GM10266 (cell line): Measurements from ENCODE around the gene PDE4C.

Experiments
- DNase-seq: peaks from one replicate; pipeline ENCODE4 v3.0.0; 2012; ENCODE audit errors: extremely low spot score
- TF ChIP-seq, protein P1 (sequence below): IDR thresholded peaks from 2 replicates; pipeline ENCODE4 v1.5.1; 2012; ENCODE audit warnings: mild to moderate bottlenecking, low read depth; ENCODE audit not compliant: control insufficient read depth, insufficient read depth; ENCODE audit errors: missing control alignments

Gene PDE4C

DNA sequence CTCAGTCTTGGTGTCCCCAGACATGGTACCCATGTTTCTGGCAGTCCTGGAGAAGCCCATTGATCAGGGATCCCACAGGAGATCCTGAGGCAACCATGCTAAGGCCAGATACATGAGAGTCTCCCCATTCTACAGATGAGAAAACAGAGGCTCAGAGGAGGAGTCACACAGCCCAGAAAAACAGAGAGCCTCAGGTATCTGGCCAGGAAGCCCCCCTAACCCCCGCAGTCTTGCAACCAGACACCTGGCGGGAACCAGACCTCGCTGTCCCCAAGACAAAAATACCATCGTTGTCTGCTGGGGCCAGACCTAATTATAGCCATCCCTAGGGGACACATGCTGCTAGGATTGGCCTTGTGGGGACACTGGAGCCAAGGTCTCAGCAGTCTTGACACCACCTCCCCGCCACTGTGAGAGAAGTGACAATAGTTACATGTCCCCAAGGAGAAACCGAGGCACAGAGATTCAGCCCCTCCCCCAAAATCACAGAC is 1.6 kb upstream of the PDE4C start:
- no peak for DNase-seq
- TF ChIP-seq, protein P1, sequence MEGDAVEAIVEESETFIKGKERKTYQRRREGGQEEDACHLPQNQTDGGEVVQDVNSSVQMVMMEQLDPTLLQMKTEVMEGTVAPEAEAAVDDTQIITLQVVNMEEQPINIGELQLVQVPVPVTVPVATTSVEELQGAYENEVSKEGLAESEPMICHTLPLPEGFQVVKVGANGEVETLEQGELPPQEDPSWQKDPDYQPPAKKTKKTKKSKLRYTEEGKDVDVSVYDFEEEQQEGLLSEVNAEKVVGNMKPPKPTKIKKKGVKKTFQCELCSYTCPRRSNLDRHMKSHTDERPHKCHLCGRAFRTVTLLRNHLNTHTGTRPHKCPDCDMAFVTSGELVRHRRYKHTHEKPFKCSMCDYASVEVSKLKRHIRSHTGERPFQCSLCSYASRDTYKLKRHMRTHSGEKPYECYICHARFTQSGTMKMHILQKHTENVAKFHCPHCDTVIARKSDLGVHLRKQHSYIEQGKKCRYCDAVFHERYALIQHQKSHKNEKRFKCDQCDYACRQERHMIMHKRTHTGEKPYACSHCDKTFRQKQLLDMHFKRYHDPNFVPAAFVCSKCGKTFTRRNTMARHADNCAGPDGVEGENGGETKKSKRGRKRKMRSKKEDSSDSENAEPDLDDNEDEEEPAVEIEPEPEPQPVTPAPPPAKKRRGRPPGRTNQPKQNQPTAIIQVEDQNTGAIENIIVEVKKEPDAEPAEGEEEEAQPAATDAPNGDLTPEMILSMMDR, result no peak

DNA sequence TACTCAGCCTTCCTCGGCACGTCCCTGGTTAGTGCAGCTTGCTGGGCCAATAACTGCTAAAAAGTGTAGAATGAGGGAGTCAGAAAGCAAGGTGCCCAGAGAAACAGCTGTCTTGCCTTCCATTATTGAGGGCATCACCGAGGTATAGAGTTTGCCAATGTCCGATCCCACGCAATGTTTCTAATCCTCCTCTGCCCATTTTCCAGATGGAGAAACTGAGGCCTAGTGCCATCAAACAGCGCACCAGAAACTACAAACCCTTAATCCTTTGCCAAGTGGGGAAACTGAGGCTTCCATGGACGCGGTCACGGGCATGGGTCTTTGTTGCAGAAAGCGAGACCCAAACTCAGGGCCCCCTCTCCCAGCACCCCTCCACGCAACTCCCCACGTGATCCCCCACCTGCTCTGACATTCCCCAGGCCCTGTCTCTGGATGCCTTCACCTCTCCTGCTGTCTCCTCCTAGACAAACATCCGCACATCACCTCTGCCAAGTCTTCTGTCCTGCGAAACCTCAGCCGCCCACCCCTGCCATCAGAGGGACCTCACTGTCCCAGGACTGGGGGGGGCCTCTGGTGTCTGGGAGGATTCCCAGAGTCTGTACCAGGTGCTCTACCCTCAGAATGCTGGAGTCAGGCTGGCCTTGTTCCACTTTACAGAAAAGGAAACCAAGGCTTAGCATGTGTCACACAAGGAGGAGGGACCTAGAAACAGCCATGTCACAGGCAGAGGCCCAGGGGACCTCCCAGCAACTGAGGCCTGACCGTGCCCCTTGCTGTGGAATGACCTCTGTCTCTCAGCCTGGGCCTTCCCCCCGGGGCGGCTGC is 930 bp upstream of the PDE4C start:
- TF ChIP-seq, protein P1, result no peak
- DNase-seq, result peak; percentile 70

DNA sequence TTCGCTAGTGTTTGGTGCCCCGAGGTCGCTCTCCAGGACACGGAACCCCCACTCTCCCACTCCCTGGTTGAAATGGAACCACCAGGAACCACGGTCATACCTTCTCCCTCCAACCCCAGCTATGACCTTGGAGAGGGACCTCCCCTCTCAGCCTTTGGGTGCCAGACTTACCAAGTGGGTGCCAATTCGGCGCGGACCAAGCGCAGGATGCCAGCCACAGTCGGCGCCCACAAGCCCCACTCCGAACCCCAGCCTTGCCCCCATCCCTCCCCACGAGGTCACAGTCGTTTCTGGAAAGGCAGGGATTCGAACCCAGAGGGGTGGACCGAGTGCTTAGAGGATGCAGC is 910 bp downstream of the PDE4C start:
- TF ChIP-seq, protein P1, result no peak

DNA sequence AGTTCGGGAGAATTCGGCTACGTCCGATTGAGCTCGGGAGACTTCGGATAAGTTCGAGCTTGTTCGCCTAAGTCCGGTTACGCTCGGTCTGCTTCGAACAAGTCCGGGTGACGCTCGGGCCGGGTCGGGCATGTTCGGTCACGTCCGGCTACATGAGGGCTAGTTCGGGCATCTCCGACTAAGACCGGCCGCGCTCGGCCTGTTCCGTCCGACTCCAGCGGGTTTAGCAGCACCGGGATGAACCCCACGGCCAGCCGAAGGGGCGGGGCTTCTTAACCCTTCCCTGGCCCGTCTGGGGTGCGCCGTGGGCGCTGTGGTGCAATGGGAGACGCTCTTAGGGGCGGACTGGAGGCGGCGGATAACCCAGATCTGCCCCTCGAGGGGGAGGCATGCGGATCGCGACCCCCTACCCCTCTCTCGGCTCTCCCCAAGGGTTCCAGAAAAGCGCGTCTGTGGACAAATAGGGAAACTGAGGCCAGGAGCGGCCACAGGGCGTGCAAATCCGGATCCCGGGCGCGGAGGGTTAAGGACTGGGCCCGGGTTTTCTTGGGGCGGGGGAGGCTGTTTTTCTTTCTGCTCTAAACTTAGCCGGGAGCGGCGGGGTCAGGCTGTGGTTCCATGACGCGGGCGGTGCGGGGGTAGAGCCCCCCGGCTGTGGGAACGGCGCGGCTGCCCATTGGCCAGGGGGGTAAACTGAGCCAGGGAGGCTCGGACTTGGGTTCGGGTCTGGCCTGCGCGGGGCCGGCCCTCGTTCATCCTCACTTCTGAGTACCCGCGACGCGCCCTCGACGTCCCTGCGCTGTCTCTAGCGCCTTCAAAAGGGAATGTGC is 1.5 kb downstream of the PDE4C start:
- TF ChIP-seq, protein P1, result no peak
- DNase-seq, result peak; percentile 99

More for the DNA sequence above, 910 bp downstream of the PDE4C start:
- DNase-seq, result no peak

DNA sequence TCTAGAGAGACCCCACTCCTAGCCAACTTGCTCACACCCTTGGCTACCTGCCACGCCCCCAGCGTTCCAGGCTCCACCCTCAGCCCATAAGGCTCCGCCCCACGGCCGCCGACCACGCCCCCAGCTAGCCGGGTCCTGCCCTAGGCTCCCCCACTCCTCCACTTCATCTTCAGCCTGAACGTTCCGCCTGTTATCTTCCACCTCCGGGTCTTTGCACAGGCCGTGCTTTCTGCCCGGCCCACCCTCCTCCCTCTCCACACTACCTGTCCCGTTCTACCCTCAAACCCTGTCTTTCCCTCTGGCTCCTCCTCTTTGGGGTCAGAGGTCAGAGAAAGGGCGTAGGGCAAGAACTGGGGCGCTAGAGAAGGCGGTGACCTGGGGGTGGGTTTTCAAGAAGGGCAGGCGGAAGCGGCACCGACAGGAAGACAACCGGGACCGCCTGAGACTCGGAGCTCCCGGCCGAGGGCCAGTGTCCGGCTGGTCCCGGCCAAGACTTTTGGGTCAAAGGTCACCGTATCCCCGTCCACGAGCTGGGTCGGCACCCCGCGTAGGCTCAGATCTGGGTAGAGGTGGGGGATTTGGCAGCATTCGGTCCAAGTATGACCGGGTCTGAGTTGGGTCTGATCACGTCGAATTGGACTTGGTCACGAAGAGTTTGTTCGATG is 2.2 kb downstream of the PDE4C start:
- DNase-seq, result peak; percentile 72
- TF ChIP-seq, protein P1, result no peak

DNA sequence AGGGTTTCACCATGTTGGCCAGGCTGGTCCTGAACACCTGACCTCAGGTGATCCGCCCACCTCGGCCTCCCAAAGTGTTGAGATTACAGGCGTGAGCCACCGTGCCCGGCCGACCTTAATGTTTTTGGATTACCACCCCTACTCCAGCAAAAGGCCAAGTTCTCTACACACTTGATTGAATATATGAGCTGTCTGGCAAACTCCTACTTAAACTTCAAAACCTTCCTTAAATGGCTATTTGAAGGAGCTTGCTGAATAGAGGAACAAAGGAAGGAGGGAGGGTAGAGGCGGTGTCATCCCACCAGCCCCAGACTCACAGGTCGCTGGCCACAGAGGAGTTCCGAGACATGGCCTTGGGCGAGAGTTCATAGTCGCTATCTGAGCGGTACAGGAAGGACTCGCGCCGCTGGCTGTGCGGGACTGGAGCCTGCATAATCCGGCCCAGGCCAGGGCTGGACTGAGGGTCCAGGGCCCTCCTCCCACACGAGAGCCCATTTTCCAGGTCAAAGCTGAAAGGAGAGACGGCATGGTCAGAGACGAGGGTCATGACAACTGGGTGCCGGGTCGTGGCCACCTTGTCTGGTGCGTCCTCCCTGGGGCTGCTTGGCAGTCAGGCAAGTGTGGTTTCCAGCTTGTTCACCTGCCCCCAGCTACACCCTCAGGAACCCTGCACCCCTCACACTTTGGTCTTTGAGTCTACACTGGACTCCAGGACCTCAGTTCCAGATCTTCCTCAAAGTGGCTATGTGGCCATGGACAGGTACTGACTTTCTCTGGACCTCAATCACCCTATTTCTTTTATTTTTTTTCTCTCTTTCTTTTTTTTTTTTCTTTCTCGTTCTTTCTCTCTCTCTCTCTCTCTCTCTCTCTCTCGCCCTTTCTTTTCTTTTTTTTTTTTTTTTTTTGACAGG is 4.2 kb downstream of the PDE4C start:
- TF ChIP-seq, protein P1, result no peak
- no peak for DNase-seq
